Stimulated activated memory B cell treated with anti-CD40 and anti-IgM and Interleukin-4, amounts not matched to agents 10 μg/mL and 1 μg/mL and 100 μg/mL, for 72 hours (primary cell): ENCODE results near the gene C22orf31.
"Not testable (repeated sequence)": the region's sequence is repeated elsewhere in the genome, so short reads cannot be mapped to it uniquely, and the experiment has no call there.

ENCODE experiments used
- ATAC-seq: fragments of 150-1000 bp; cut with Tn5 transposase; 2 replicates; pipeline ENCODE4 v1.10.0; 2021
- H3K27ac Mint-ChIP-seq: one replicate; pipeline ENCODE4 v1.8.0; 2022; ENCODE audit warnings: mild to moderate bottlenecking, mixed read lengths
- H3K27me3 Mint-ChIP-seq: one replicate; pipeline ENCODE4 v1.8.0; 2022; ENCODE audit warnings: mixed read lengths
- H3K36me3 Mint-ChIP-seq: one replicate; pipeline ENCODE4 v1.8.0; 2022; ENCODE audit warnings: mixed read lengths
- H3K4me1 Mint-ChIP-seq: one replicate; pipeline ENCODE4 v1.8.0; 2022; ENCODE audit warnings: mixed read lengths
- H3K4me3 Mint-ChIP-seq: one replicate; pipeline ENCODE4 v1.8.0; 2022; ENCODE audit warnings: mild to moderate bottlenecking, moderate library complexity, mixed read lengths
- H3K9me3 Mint-ChIP-seq: one replicate; pipeline ENCODE4 v1.8.0; 2022; ENCODE audit warnings: mixed read lengths

The C22orf31 gene

GRCh38 chr22:29050457-29050856 lies 11.2 kb downstream of the C22orf31 start:
- ATAC-seq: no peak
- H3K4me3 Mint-ChIP-seq: no peak overlapping the region
- H3K4me1 Mint-ChIP-seq: no peaks in the 10 kb centered on the region
- H3K9me3 Mint-ChIP-seq: no peaks in the 10 kb centered on the region
- no peak overlapping the region for H3K27ac Mint-ChIP-seq
- H3K27me3 Mint-ChIP-seq: no peaks in the 10 kb centered on the region
- H3K36me3 Mint-ChIP-seq: peaks cover 5% of the 10 kb centered on the region

- no peaks in the 10 kb centered on the region for H3K27me3 Mint-ChIP-seq
- no peaks in the 10 kb centered on the region for H3K9me3 Mint-ChIP-seq
- no peak for ATAC-seq
- peaks cover 5% of the 10 kb centered on the region for H3K36me3 Mint-ChIP-seq
- no peaks in the 10 kb centered on the region for H3K4me1 Mint-ChIP-seq
- H3K27ac Mint-ChIP-seq: no peak overlapping the region
- H3K4me3 Mint-ChIP-seq: no peak overlapping the region
Measured at GRCh38 chr22:29049655-29050263, 11.9 kb downstream of the C22orf31 start.

GRCh38 chr22:29048822-29049654 lies 12.6 kb downstream of the C22orf31 start:
- Mint-ChIP-seq H3K36me3 (peaks cover 5% of the 10 kb centered on the region), H3K4me1 (no peaks in the 10 kb centered on the region), H3K27ac (no peak overlapping the region), H3K9me3 (no peaks in the 10 kb centered on the region), H3K27me3 (no peaks in the 10 kb centered on the region), H3K4me3 (no peak overlapping the region)
- ATAC-seq: no peak

GRCh38 chr22:29044657-29045176 lies 16.9 kb downstream of the C22orf31 start:
- H3K9me3 Mint-ChIP-seq: no peaks in the 10 kb centered on the region
- no peak overlapping the region for H3K4me3 Mint-ChIP-seq
- no peak for ATAC-seq
- no peaks in the 10 kb centered on the region for H3K4me1 Mint-ChIP-seq
- H3K27ac Mint-ChIP-seq: no peak overlapping the region
- H3K27me3 Mint-ChIP-seq: peaks cover 8% of the 10 kb centered on the region
- H3K36me3 Mint-ChIP-seq: peaks cover 4% of the 10 kb centered on the region

GRCh38 chr22:29043906-29044575 lies 17.6 kb downstream of the C22orf31 start:
- Mint-ChIP-seq H3K36me3 (no peaks in the 10 kb centered on the region), H3K27ac (no peak overlapping the region), H3K9me3 (no peaks in the 10 kb centered on the region), H3K27me3 (peaks cover 8% of the 10 kb centered on the region), H3K4me1 (no peaks in the 10 kb centered on the region), H3K4me3 (no peak overlapping the region)
- no peak for ATAC-seq

GRCh38 chr22:29041408-29041807 lies 20.2 kb downstream of the C22orf31 start:
- Mint-ChIP-seq H3K27ac (no peak overlapping the region), H3K27me3 (peaks cover 8% of the 10 kb centered on the region), H3K4me3 (no peak overlapping the region), H3K36me3 (no peaks in the 10 kb centered on the region), H3K4me1 (no peaks in the 10 kb centered on the region), H3K9me3 (no peaks in the 10 kb centered on the region)
- ATAC-seq: no peak

GRCh38 chr22:29040385-29041275 lies 21.0 kb downstream of the C22orf31 start:
- Mint-ChIP-seq H3K4me1 (no peaks in the 10 kb centered on the region), H3K4me3 (no peak overlapping the region), H3K27me3 (peaks cover 8% of the 10 kb centered on the region), H3K9me3 (no peaks in the 10 kb centered on the region), H3K36me3 (no peaks in the 10 kb centered on the region), H3K27ac (no peak overlapping the region)
- peak; percentile 67 for ATAC-seq

GRCh38 chr22:29039684-29040083 lies 21.9 kb downstream of the C22orf31 start:
- not testable (repeated sequence) for H3K27ac Mint-ChIP-seq, H3K27me3 Mint-ChIP-seq, H3K4me1 Mint-ChIP-seq, ATAC-seq, H3K36me3 Mint-ChIP-seq, H3K9me3 Mint-ChIP-seq, H3K4me3 Mint-ChIP-seq

- H3K9me3 Mint-ChIP-seq: no peaks in the 10 kb centered on the region
- peaks cover 8% of the 10 kb centered on the region for H3K27me3 Mint-ChIP-seq
- H3K36me3 Mint-ChIP-seq: no peaks in the 10 kb centered on the region
- ATAC-seq: no peak
- no peak overlapping the region for H3K4me3 Mint-ChIP-seq
- H3K27ac Mint-ChIP-seq: no peak overlapping the region
- no peaks in the 10 kb centered on the region for H3K4me1 Mint-ChIP-seq
Measured at GRCh38 chr22:29039148-29039547, 22.5 kb downstream of the C22orf31 start.

GRCh38 chr22:29037340-29037932 lies 24.2 kb downstream of the C22orf31 start:
- Mint-ChIP-seq H3K4me3 (no peak overlapping the region), H3K9me3 (no peaks in the 10 kb centered on the region), H3K27me3 (peaks cover 20% of the 10 kb centered on the region)

GRCh38 chr22:29032584-29032983 lies 29.0 kb downstream of the C22orf31 start:
- Mint-ChIP-seq H3K27me3 (peaks cover 60% of the 10 kb centered on the region), H3K36me3 (no peaks in the 10 kb centered on the region), H3K9me3 (no peaks in the 10 kb centered on the region), H3K4me1 (peaks cover 8% of the 10 kb centered on the region), H3K4me3 (no peak overlapping the region), H3K27ac (no peak overlapping the region)
- no peak for ATAC-seq

More at GRCh38 chr22:29037340-29037932, 24.2 kb downstream of the C22orf31 start:
- no peaks in the 10 kb centered on the region for H3K36me3 Mint-ChIP-seq
- H3K4me1 Mint-ChIP-seq: no peaks in the 10 kb centered on the region
- no peak for ATAC-seq
- H3K27ac Mint-ChIP-seq: no peak overlapping the region

GRCh38 chr22:29032014-29032475 lies 29.6 kb downstream of the C22orf31 start:
- Mint-ChIP-seq H3K4me1 (peaks cover 8% of the 10 kb centered on the region), H3K27me3 (peaks cover 65% of the 10 kb centered on the region), H3K36me3 (no peaks in the 10 kb centered on the region), H3K9me3 (no peaks in the 10 kb centered on the region), H3K4me3 (no peak overlapping the region), H3K27ac (no peak overlapping the region)
- ATAC-seq: no peak

- no peak overlapping the region for H3K27ac Mint-ChIP-seq
- H3K36me3 Mint-ChIP-seq: no peaks in the 10 kb centered on the region
- H3K4me3 Mint-ChIP-seq: no peak overlapping the region
- H3K9me3 Mint-ChIP-seq: no peaks in the 10 kb centered on the region
- ATAC-seq: no peak
- H3K27me3 Mint-ChIP-seq: peaks cover 65% of the 10 kb centered on the region
- peaks cover 8% of the 10 kb centered on the region for H3K4me1 Mint-ChIP-seq
Measured at GRCh38 chr22:29031227-29032011, 30.2 kb downstream of the C22orf31 start.
